Activated CD4-positive, alpha-beta memory T cell treated with anti-CD3 and anti-CD28 coated beads, Interleukin-2, amount 10 ng/mL, durations not matched to agents 7 days and 5 days (primary cell): Measurements from ENCODE around the gene GCK. TPM values are rescaled to one million over a fixed set of nuclear protein-coding genes. Genes with fewer than 3 reads are reported as not detected.

ENCODE experiments used
- CTCF ChIA-PET: fragments of 350-600 bp; sonication (Branson Sonifier 250); formaldehyde crosslinking; loops from one replicate; lab custom pipeline; 2021; ENCODE audit warnings: antibody characterized with exemption, inconsistent platforms; lab: Charles Lee
- POLR2A ChIA-PET: fragments of 350-600 bp; sonication (Branson Sonifier 250); formaldehyde crosslinking; loops from one replicate; lab custom pipeline; 2021; ENCODE audit warnings: antibody characterized with exemption; lab: Charles Lee
- DNase-seq: peaks from one replicate; pipeline ENCODE4 v3.0.0-alpha.2; 2020
- H3K27ac Mint-ChIP-seq: one replicate; pipeline ENCODE4 v1.8.0; 2021; ENCODE audit warnings: mild to moderate bottlenecking, mixed read lengths
- H3K27me3 Mint-ChIP-seq: one replicate; pipeline ENCODE4 v1.8.0; 2021; ENCODE audit warnings: mixed read lengths
- H3K36me3 Mint-ChIP-seq: one replicate; pipeline ENCODE4 v1.8.0; 2021; ENCODE audit warnings: low read depth, mixed read lengths
- H3K4me1 Mint-ChIP-seq: one replicate; pipeline ENCODE4 v1.8.0; 2021; ENCODE audit warnings: mixed read lengths
- H3K4me3 Mint-ChIP-seq: one replicate; pipeline ENCODE4 v1.8.0; 2021; ENCODE audit warnings: mild to moderate bottlenecking, mixed read lengths
- H3K9me3 Mint-ChIP-seq: one replicate; pipeline ENCODE4 v1.8.0; 2021; ENCODE audit warnings: mixed read lengths
- total RNA-seq, 2 experiments: library from RNA; stranded (reverse); gene quantifications; one replicate each; pipeline ENCODE4 v1.2.3, GENCODE V29; 2021

Gene GCK
- total RNA-seq, 2 experiments from 2014 or later, result not detected

- peaks cover 4% of the 10 kb centered on the region for H3K4me1 Mint-ChIP-seq
- no peak overlapping the region for H3K4me3 Mint-ChIP-seq
- no peaks in the 10 kb centered on the region for H3K9me3 Mint-ChIP-seq
- ChIA-PET CTCF (no interaction called here), POLR2A (no interaction called here)
- H3K27me3 Mint-ChIP-seq, result peaks cover 22% of the 10 kb centered on the region
- H3K36me3 Mint-ChIP-seq, result no peaks in the 10 kb centered on the region
- DNase-seq, result no peak
- no peak overlapping the region for H3K27ac Mint-ChIP-seq
These were observed 81.1 kb downstream of the GCK start for GRCh38 chr7:44107961-44108767.

DNA sequence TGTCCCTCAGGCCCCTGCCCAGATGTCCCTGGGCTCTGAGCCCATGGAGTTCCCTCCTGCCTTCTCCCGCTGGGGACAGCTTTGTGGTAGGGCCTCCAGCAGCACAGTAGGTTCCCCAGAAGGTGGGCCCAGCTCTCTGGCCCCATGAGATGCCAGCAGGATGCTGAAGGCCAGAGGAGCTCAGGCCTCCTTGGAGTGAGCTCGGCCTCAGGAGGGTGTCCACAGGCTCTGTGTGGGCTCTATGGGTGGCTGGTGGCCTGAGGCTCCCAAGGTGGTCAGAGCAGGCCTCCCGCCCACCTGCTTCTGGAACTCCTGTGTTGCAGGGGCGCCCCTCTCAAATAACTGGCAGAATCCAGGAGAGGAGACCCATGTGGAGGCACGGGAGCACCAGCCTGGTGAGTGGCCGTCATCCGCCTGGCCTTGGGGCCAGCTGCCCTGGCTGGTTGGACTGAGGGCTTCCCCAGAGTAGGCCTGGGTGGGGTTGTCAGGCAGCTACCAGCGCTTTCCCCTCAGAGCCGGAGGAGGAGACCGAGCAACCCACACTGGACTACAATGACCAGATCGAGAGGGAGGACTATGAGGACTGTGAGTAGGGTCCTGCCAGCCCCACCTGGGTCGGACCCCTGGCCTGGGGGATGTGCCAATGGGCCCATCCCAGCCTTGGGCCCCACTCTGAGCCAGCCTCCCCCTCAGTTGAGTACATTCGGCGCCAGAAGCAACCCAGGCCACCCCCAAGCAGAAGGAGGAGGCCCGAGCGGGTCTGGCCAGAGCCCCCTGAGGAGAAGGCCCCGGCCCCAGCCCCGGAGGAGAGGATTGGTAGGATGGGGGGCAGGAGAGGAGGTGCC is 81.9 kb downstream of the GCK start:
- Mint-ChIP-seq H3K4me1 (peaks cover 4% of the 10 kb centered on the region), H3K36me3 (no peaks in the 10 kb centered on the region), H3K9me3 (no peaks in the 10 kb centered on the region), H3K27ac (no peak overlapping the region), H3K27me3 (peaks cover 30% of the 10 kb centered on the region), H3K4me3 (no peak overlapping the region)
- ChIA-PET POLR2A (interaction anchor here (0.7 kb wide), 1 partner anchor 8 kb away, joined by 3 read pairs; no protein-coding TSS in a partner anchor), CTCF (interaction anchor here (0.9 kb wide), 1 partner anchor 15 kb away, joined by 3 read pairs; no protein-coding TSS in a partner anchor)
- DNase-seq, result no peak

DNA sequence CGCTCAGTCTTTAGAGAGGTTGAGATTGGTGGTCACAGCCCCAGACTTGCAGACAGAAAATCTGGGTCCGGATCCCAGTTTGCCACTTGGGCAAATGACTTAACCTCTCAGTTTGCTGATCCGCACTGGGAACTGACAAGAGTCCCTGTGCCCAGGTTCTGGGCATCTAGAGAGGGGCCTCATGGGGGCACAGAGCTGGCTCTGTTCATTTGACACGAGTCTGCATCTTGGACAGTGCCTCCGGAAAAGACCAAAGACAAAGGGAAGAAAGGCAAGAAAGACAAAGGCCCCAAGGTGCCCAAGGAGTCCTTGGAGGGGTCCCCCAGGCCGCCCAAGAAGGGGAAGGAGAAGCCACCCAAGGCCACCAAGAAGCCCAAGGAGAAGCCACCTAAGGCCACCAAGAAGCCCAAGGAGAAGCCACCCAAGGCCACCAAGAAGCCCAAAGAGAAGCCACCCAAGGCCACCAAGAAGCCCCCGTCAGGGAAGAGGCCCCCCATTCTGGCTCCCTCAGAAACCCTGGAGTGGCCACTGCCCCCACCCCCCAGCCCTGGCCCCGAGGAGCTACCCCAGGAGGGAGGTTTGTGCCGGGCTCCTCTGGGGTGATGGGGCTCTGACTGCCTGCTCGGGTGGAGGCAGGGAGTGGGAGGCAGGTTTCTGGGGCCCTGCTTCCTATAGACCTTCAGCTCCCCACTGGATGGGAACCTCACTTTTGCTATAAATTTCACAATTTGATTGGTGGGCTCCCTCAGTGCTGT is 82.8 kb downstream of the GCK start:
- Mint-ChIP-seq H3K4me3 (no peak overlapping the region), H3K27ac (no peak overlapping the region), H3K27me3 (peaks cover 33% of the 10 kb centered on the region), H3K4me1 (peaks cover 4% of the 10 kb centered on the region), H3K36me3 (no peaks in the 10 kb centered on the region), H3K9me3 (no peaks in the 10 kb centered on the region)
- ChIA-PET CTCF (interaction anchor here (0.9 kb wide), 1 partner anchor 16 kb away, joined by 3 read pairs; no protein-coding TSS in a partner anchor), POLR2A (interaction anchor here (0.7 kb wide), 1 partner anchor 9 kb away, joined by 3 read pairs; no protein-coding TSS in a partner anchor)
- no peak for DNase-seq

DNA sequence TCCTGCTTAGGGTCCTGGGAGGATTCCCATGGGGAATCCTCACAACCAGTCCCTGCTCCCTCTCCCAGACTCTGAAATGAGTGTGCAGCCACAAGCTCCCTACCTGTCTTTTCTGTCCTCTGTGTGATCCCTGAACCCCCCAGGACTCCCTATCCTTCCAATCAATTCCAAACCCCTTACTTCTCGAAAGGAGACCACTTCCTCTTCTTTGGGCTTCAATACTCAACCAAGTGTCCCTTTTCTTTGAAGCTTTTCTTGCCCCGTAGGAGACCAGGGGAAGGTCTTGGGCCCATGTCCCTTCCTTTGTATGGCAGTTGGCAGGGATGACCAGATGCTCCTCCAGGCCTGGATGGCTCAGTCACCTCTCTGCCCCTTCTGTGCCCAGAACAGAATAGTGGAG is 83.4 kb downstream of the GCK start:
- Mint-ChIP-seq H3K27me3 (peaks cover 33% of the 10 kb centered on the region), H3K36me3 (no peaks in the 10 kb centered on the region), H3K27ac (no peak overlapping the region), H3K9me3 (no peaks in the 10 kb centered on the region), H3K4me3 (no peak overlapping the region), H3K4me1 (peaks cover 4% of the 10 kb centered on the region)
- CTCF ChIA-PET, result no interaction called here
- POLR2A ChIA-PET, result interaction anchor here (1.1 to 1.6 kb wide), 3 partner anchors 8 to 17 kb away, joined by 3 to 8 read pairs (median 3); partner anchors contain the start of gene POLD2
- DNase-seq, result no peak

GRCh38 chr7:44104860-44105771 is 84.1 kb downstream of the GCK start:
- no peak overlapping the region for H3K4me3 Mint-ChIP-seq
- no peaks in the 10 kb centered on the region for H3K36me3 Mint-ChIP-seq
- H3K9me3 Mint-ChIP-seq, result no peaks in the 10 kb centered on the region
- peaks cover 33% of the 10 kb centered on the region for H3K27me3 Mint-ChIP-seq
- peaks cover 4% of the 10 kb centered on the region for H3K4me1 Mint-ChIP-seq
- no peak overlapping the region for H3K27ac Mint-ChIP-seq
- POLR2A ChIA-PET, result interaction anchor here (1.0 to 1.6 kb wide), 4 partner anchors 8 to 61 kb away, joined by 3 to 8 read pairs (median 3); partner anchors contain the start of genes DBNL and POLD2
- CTCF ChIA-PET, result no interaction called here
- DNase-seq, result no peak

DNA sequence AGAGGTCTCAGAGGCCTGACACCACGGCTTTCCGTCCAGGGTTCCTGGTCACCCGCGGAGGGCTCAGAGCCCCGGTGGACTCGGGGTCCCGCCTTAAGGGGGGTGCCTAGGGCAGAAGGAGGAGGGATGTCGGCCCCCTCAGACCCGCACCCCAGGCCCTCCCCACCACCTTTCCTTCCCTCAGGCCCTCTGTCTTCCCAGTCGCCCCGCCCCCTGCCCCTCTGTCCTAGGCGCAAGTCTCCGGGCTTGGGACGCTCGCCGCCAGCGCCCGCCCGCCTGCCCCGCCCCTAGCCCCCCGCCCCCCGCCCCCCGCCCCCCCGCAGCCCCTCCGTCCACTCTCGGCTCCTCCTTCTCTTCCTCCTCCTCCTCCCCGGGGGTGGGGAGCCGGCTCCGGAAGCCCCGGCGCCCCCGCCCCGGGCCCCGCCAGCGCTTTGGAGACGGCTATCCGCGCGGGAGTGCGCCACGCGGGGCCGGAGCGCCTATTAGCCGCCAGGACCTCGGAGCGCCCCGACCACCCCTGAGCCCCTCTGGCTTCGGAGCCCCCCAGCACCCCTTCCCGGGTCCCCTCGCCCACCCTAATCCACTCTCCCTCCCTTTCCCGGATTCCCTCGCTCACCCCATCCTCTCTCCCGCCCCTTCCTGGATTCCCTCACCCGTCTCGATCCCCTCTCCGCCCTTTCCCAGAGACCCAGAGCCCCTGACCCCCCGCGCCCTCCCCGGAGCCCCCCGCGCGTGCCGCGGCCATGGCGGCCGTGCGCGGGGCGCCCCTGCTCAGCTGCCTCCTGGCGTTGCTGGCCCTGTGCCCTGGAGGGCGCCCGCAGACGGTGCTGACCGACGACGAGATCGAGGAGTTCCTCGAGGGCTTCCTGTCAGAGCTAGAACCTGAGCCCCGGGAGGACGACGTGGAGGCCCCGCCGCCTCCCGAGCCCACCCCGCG is 85.0 kb downstream of the GCK start, which contains the start of gene AEBP1:
Gene AEBP1 (plus strand): TSS at position 423 of the 937 bp plus-strand sequence. CDS start 321 bp downstream, at position 744.
- Mint-ChIP-seq H3K4me3 (no peak within 1 kb of the TSS), H3K27ac (no peak within 1 kb of the TSS), H3K9me3 (no peaks in the 10 kb centered on the region), H3K36me3 (no peaks in the 10 kb centered on the region), H3K27me3 (peaks cover 33% of the 10 kb centered on the region), H3K4me1 (peaks cover 4% of the 10 kb centered on the region)
- ChIA-PET POLR2A (interaction anchor here (1.0 to 1.6 kb wide), 3 partner anchors 12 to 60 kb away, joined by 3 to 8 read pairs (median 3); partner anchors contain the start of genes DBNL and POLD2), CTCF (no interaction called here)
- no peak for DNase-seq

GRCh38 chr7:44103566-44103922 is 85.7 kb downstream of the GCK start:
- peaks cover 4% of the 10 kb centered on the region for H3K4me1 Mint-ChIP-seq
- H3K27ac Mint-ChIP-seq, result no peak overlapping the region
- H3K36me3 Mint-ChIP-seq, result no peaks in the 10 kb centered on the region
- ChIA-PET POLR2A (no interaction called here), CTCF (no interaction called here)
- peaks cover 33% of the 10 kb centered on the region for H3K27me3 Mint-ChIP-seq
- no peak overlapping the region for H3K4me3 Mint-ChIP-seq
- no peaks in the 10 kb centered on the region for H3K9me3 Mint-ChIP-seq
- DNase-seq, result no peak

DNA sequence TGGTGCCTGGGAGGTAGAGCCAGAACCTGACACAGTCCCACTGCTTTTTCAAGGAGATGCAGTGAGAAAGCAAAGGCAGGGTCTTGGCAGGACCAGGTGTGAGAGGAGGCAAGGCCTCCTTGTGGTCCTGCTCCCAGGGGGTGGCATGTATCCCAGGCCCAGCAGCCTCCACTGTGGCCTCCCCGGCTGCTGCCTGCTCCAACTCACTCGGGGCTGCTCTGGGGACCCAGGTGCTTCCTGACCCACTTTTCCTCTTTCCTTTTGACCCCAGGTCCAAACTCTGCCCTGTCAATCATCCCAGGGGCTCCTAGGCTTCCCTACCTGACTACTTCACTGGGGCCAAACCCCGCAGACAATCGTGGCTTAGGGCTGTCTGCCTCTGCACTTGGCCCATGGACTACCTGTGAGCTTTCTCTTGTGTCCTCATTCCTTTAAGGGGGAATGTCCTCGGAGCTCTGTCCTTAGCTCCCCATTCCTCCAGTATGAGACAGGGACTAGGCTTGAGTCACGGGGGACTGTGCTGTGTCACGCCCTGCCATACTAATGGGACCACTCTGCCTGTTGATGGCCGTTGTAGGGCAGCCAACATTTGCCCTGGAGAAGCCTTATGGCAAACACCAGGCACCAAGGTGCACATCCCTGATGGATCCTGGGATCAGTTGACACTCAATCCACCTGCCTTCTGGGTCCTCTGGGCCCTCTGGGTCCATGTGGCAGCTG is 86.2 kb downstream of the GCK start:
- ChIA-PET POLR2A (no interaction called here), CTCF (no interaction called here)
- peaks cover 33% of the 10 kb centered on the region for H3K27me3 Mint-ChIP-seq
- no peaks in the 10 kb centered on the region for H3K9me3 Mint-ChIP-seq
- no peak for DNase-seq
- H3K4me1 Mint-ChIP-seq, result peaks cover 6% of the 10 kb centered on the region
- H3K27ac Mint-ChIP-seq, result no peak overlapping the region
- no peaks in the 10 kb centered on the region for H3K36me3 Mint-ChIP-seq
- no peak overlapping the region for H3K4me3 Mint-ChIP-seq

DNA sequence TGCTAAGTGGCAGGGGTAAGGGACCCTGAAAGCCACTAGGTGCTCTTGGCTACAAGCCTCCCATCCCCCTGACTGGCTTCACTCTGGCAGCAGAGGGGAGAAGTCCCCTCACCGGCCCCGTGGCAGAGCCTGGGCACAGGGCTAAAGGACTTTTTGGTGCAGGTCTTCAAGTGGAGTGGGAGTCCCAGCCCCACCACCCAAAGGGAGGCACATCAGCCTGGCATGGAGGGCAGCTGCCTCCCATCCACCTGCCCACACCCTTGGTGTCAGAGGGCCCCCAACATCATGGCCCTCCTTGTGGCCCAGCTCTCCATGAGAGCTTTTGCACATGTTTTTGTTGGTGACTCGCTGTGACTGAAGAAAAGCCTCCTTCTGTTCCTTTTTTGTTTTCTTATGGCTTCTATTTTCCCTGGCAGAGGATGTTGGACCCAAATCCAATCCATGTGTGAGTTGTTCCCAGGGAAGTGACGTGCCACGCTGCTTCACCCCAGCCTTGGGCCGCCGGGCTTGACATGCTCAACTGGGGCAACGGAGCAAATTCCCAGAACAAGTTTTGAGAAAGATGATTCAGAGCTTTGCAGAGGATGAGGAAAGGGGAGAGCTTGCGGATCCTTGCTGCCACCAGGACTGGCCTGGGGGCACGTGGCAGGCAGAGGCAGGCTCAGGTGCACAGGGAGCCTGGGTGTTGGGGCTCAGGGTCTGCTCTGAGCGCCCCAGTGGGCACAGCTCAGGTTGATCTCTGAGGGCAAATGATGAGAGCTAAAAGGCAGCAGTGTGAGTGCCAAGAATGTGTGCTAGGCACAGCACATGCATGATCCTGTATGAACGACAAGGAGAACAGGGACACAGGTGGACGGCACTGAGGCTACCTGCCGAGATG is 87.0 kb downstream of the GCK start:
- no peaks in the 10 kb centered on the region for H3K36me3 Mint-ChIP-seq
- POLR2A ChIA-PET, result interaction anchor here (0.7 to 0.9 kb wide), 2 partner anchors 21 to 782 kb away, joined by 3 read pairs; no protein-coding TSS in a partner anchor
- H3K4me3 Mint-ChIP-seq, result no peak overlapping the region
- H3K27ac Mint-ChIP-seq, result no peak overlapping the region
- peaks cover 33% of the 10 kb centered on the region for H3K27me3 Mint-ChIP-seq
- no peaks in the 10 kb centered on the region for H3K9me3 Mint-ChIP-seq
- peaks cover 14% of the 10 kb centered on the region for H3K4me1 Mint-ChIP-seq
- DNase-seq, result no peak
- CTCF ChIA-PET, result no interaction called here
